ENCODE results near the gene FOXJ3.

FOXJ3 gene

DNA sequence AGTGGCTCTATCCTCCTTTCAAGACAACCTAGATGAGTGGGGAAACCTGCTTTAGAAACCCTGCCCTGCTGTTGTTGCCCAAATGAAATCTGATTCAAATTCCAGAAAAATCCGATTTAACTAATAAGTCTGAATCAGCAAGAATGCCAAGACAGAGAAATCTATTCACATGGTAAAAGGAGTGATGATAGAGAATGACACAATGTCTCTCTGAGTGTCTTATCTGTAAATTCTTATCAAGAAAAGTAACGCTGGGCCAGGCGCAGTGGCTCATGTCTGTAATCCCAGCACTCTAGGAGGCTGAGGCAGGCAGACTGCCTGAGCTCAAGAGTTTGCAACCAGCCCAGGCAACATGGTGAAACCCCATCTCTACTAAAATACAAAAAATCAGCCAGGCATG, 156.8 kb downstream of the FOXJ3 start:
- no peaks in the 10 kb centered on the region for H3K27me3 ChIP-seq (ENCODE audit: insufficient read depth, low read depth, severe bottlenecking)
- DNase-seq: no peak
- TF ChIP-seq, protein P1, sequence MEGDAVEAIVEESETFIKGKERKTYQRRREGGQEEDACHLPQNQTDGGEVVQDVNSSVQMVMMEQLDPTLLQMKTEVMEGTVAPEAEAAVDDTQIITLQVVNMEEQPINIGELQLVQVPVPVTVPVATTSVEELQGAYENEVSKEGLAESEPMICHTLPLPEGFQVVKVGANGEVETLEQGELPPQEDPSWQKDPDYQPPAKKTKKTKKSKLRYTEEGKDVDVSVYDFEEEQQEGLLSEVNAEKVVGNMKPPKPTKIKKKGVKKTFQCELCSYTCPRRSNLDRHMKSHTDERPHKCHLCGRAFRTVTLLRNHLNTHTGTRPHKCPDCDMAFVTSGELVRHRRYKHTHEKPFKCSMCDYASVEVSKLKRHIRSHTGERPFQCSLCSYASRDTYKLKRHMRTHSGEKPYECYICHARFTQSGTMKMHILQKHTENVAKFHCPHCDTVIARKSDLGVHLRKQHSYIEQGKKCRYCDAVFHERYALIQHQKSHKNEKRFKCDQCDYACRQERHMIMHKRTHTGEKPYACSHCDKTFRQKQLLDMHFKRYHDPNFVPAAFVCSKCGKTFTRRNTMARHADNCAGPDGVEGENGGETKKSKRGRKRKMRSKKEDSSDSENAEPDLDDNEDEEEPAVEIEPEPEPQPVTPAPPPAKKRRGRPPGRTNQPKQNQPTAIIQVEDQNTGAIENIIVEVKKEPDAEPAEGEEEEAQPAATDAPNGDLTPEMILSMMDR (IDR thresholded peaks at IDR 0.05; ENCODE audit: low read depth, low read length): no peak
- peaks cover 24% of the 10 kb centered on the region; the same call in 1 of the 2 replicates for H3K36me3 ChIP-seq
- H3K9me3 ChIP-seq (ENCODE audit: severe bottlenecking): no peaks in the 10 kb centered on the region
- H3K27ac ChIP-seq: no peak overlapping the region
- no peak overlapping the region for H3K4me3 ChIP-seq (ENCODE audit: low read depth, low read length)

DNA sequence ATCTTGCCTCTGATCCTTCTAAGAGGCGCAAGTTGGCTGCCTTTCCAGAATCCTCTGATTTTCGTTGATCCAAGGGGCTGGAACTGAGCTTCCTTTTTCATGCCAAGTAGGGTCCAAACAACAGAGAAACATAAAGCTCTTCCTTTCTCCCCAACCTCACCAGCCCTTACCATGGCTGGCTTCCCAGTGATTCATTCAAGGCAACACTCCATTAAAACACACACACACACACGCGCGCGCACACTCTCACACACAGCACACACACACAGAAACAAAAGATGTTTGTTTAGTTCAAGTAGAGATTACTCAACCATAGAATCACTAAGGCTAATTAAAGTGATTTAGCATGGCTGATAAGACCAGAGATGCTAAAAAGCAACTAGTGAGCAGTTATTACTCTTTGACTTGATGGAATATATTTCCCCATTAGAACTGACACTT, 157.5 kb downstream of the FOXJ3 start:
- Histone ChIP-seq H3K36me3 (peaks cover 20% of the 10 kb centered on the region; the same call in 1 of the 2 replicates), H3K4me3 (ENCODE audit: low read depth, low read length) (no peak overlapping the region), H3K9me3 (ENCODE audit: severe bottlenecking) (no peaks in the 10 kb centered on the region), H3K27ac (no peak overlapping the region), H3K27me3 (ENCODE audit: insufficient read depth, low read depth, severe bottlenecking) (no peaks in the 10 kb centered on the region)
- TF ChIP-seq, protein P1 (IDR thresholded peaks at IDR 0.05; ENCODE audit: low read depth, low read length): no peak
- no peak for DNase-seq

DNA sequence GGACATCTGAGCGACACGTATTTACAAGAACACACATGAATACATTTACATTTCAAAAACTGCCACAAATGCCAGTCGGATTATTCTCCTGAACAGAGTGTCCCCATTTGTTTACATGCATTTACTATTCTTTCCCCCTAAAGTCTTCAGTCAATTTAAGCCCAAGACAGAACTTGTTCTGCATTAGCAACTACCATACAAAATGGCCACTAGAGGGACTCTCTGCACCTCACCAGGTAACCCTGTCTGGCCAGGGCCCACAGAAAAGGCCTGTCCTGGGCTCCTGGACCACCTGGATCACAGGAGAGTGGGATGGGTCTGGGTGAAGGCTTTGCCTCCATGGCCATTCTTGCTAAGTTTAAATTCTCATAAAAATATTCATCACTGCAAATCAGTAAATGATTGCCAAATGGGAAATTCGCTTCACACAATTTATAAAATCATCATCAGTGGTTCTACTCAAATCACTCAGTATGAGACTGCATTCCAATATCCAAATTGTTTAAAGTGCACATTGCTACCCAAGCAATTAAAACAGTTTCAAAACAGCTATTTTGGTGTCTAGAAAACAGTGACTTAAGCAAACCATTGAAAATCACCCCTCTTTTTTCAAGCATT, 158.0 kb downstream of the FOXJ3 start:
- Histone ChIP-seq H3K4me3 (ENCODE audit: low read depth, low read length) (no peak overlapping the region), H3K27me3 (ENCODE audit: insufficient read depth, low read depth, severe bottlenecking) (no peaks in the 10 kb centered on the region), H3K9me3 (ENCODE audit: severe bottlenecking) (no peaks in the 10 kb centered on the region), H3K27ac (no peak overlapping the region), H3K36me3 (peaks cover 16% of the 10 kb centered on the region; the same call in 1 of the 2 replicates)
- TF ChIP-seq, protein P1 (IDR thresholded peaks at IDR 0.05; ENCODE audit: low read depth, low read length): peak; percentile 78
- DNase-seq: peak; percentile 57

DNA sequence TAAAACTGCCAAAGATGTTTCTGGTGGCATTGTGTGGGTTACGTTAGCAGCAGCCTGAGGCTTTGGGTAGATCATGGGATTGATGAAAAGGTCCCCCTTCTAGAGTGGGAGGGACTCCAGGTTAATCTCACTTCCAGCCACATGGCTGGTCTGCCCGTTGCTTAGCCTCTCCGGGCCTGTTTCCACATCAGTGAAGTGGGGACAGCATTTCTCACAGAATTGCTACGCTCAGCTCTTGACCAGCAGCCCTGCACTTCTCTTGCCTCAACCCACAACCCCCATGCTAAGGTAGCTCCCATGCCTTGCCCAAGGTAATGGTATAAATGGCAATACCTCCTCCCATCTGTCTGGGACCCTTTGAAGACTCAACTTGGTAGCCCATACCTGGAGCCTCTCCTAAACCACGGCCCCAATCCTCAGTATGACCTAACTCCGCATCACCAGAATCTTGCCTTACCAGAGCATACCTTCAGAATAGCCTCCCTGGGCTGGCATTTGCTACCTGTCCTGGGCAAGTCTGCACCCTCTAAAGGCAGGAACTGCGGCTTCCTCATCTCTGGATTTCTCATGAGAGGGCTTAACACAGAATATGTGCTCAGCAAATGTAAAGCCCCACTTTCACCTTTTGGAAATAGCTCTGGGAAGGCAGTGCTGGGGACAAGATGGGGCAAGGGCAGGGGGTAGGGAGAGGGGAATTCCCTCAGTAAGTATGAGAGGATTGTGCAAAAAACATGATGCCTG, 159.6 kb downstream of the FOXJ3 start:
- Histone ChIP-seq H3K4me3 (ENCODE audit: low read depth, low read length) (no peak overlapping the region), H3K27ac (no peak overlapping the region), H3K27me3 (ENCODE audit: insufficient read depth, low read depth, severe bottlenecking) (no peaks in the 10 kb centered on the region), H3K36me3 (peaks cover 7% of the 10 kb centered on the region; the same call in 1 of the 2 replicates), H3K9me3 (ENCODE audit: severe bottlenecking) (no peaks in the 10 kb centered on the region)
- TF ChIP-seq, protein P1 (IDR thresholded peaks at IDR 0.05; ENCODE audit: low read depth, low read length): no peak
- DNase-seq: no peak

DNA sequence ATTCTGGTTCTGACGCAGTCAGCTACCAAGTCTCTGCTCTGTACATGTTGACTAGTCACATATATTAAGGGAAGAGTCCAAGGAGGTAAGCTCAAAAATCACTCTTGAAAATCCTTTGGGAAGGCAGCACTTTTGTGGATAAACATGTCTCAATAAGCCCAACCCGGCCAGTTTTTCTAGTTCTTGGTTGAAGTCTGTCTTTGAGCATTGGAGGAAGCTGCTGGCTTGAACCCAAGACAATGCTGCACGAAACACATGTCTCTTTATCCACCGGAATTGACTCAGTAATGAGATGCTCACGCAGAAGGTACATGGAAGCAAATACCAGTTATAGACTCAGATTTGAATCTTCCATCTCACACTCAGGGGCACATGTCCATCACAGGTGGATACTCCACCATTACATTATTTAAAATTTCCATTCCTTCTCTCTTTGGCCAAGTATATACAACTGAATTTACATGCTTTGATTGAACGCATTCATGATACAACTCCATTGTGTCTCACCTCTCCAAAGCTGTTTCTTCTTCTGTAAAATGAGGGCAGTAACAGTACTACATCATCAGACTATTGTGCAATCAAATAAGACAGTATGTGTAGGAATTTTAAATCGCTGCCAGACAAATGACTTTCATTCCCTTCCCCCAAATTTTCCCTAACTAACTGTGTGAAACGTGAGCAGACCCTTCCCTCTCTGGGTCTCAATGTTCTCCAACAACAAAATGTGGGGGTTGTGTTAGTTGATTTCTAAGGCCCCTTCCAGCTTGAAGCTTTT, 160.9 kb downstream of the FOXJ3 start:
- TF ChIP-seq, protein P1 (IDR thresholded peaks at IDR 0.05; ENCODE audit: low read depth, low read length): no peak
- Histone ChIP-seq H3K27ac (no peak overlapping the region), H3K9me3 (ENCODE audit: severe bottlenecking) (no peaks in the 10 kb centered on the region), H3K4me3 (ENCODE audit: low read depth, low read length) (no peak overlapping the region), H3K27me3 (ENCODE audit: insufficient read depth, low read depth, severe bottlenecking) (no peaks in the 10 kb centered on the region), H3K36me3 (peaks cover 5% of the 10 kb centered on the region; the same call in 1 of the 2 replicates)
- DNase-seq: no peak

Data from WERI-Rb-1 (cell line).